Activated CD4-positive, alpha-beta T cell treated with anti-CD3 and anti-CD28 coated beads, Interleukin-2, Interleukin-4, amounts not matched to agents 100 ng/mL and 50 ng/mL, durations not matched to agents 16 hours and 8 hours (primary cell): ENCODE data around the gene HNRNPC.
"Not testable (repeated sequence)": the region's sequence is repeated elsewhere in the genome, so short reads cannot be mapped to it uniquely, and the experiment has no call there.

Experiments used
- DNase-seq: peaks from one replicate; pipeline ENCODE4 v3.0.0-alpha.2; 2020; ENCODE audit warnings: low spot score

HNRNPC gene

GRCh38 chr14:21191809-21192446, 77.3 kb downstream of the HNRNPC start:
- peak; percentile 62 for DNase-seq

DNA sequence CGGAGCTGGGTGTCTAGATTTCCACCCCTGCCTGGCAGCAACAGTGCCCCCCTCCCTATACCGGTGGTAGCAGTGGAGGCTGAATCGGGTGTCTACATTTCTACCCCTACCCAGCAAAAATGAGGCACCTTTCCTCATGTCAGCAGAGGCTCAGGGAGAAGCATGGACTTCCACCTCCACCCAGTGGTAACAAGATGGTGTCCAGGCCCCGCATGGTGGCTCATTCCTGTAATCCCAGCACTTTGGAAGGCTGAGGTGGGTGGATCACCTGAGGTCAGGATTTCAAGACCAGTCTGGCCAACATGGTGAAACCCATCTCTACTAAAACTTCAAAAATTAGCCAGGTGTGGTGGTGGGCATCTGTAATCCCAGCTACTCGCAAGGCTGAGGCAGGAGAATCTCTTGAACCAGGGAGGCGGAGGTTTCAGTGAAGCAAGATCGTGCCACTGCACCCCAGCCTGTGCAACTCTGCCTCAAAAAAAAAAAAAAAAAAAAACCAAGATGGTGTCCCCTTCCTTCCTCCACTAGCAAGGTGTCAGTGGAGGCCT, 77.9 kb downstream of the HNRNPC start:
- no peak for DNase-seq

DNA sequence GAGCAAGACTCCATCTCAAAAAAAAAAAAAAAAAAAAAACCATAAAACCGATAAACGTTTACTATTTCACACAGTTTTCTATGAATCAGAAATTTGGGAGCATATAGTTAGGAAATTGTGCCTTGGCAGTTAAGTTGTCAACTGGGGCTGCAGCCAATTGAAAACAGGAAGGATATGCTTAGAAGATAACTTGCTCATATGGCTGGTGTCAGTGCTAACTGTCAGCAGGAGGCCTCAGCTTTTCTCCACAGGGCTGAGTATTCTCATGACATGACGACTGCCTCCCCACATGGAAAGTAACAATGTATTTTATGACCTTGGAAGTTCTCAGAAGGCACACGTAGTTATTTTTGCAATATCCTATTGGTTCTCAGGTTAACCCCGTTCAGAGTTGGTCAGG, 83.8 kb downstream of the HNRNPC start:
- no peak for DNase-seq

- no peak for DNase-seq
Observed at GRCh38 chr14:21184254-21184653, 85.0 kb downstream of the HNRNPC start.

- no peak for DNase-seq
Observed at GRCh38 chr14:21182166-21182565, 87.1 kb downstream of the HNRNPC start.

- DNase-seq, result no peak
Observed at GRCh38 chr14:21171128-21171527, 98.1 kb downstream of the HNRNPC start.

DNA sequence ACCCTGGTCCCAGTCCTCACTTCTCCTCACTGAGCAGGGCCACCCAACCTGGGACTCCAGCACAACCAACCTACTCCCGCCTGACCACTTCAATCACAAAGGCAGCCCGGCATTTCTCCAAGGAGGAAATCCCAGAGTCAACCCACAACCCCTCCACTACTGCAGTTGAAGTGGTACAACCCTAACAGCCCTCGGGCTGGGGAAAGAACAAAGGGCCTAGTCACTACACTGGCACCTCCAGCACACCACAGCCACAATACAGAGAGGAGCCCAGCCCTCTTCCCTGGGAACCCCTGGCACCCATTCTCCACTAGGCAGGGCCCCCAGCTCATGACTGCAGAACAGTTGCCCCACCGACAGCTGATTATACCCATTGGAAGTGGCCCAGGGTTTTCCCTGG, 99.7 kb downstream of the HNRNPC start:
- no peak for DNase-seq

DNA sequence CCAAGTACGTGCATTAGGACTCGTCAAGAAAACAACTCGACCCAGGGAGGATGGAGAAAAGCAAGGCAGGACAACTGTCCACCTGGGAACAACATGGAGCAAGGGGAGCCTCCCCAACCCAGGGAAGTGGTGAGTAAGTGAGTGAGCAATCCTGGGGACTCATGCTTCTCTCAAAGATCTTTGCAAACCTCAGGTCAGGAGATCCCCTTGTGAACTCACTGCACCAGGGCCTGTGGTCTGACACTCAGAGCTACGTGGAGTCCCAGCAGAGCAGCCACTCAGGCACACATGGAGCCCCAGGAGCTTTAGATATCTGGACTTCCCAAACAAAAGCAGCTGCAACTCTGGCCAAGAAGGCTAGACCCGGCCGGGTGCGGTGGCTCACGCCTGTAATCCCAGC, 101.2 kb downstream of the HNRNPC start:
- DNase-seq, result no peak

- not testable (repeated sequence) for DNase-seq
Observed at GRCh38 chr14:21165670-21166069, 103.6 kb downstream of the HNRNPC start.

DNA sequence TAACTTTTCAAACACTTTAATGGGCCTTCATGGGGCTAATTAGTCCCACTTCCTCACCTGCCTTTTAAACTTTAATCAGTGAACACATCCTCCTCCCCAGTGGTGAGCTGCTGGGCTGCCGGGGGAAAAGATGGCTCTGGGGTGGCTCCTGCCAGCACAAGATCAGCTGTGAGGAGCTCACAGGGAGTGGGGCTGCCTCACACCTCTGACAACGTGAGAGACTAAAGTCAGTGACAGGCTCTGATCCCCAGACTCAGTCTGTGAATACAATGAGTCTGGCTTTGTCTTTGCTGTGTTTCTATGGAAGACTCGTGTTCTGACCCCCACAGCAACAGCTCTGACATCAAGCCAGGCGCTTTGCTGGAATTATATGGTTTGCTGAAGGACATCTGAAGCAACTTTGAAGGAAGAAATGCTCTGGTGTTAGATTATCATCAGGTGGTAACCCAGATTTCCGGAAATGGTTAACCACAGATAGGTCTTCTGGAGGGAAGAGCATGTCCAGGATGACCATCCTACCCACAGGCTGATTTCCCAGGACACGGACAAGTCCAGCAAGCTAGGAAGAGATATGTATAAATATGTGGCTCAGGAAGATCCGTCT, 104.1 kb downstream of the HNRNPC start:
- DNase-seq, result not testable (repeated sequence)

- no peak for DNase-seq
Observed at GRCh38 chr14:21163871-21164291, 105.4 kb downstream of the HNRNPC start.

GRCh38 chr14:21162081-21162480, 107.2 kb downstream of the HNRNPC start:
- DNase-seq, result no peak

DNA sequence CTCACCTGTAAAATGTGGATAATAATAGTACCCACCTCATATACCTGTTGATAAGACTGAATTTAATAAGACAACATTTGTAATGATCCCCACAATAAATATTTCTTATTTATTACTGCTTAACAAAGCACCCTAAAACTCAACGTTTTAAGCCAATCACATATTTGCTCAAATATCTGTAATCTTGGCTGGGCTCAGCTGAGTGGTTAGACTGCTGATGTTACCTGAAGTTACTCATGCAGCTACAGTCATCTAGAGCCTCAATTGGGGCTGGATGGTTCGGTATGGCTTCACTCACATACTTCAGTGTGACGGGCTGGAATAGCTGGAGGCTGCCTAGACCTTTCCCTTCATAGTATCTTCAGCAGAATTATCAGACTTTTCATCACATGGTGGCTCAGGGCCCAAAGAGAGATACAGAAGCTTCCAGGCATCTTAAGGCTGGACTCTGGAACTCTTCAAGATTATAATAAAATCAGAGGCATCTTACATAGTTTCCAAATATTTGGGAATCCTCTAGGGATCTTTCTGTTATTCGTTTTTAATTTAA, 109.1 kb downstream of the HNRNPC start:
- no peak for DNase-seq
